ENCODE results near the gene CGNL1. TPM values are rescaled to one million over a fixed set of nuclear protein-coding genes. Genes with fewer than 3 reads are reported as not detected.

The CGNL1 gene
- total RNA-seq, 4 donors from 2014 or later: 9.6 to 21.3 (median 13.1) TPM

DNA sequence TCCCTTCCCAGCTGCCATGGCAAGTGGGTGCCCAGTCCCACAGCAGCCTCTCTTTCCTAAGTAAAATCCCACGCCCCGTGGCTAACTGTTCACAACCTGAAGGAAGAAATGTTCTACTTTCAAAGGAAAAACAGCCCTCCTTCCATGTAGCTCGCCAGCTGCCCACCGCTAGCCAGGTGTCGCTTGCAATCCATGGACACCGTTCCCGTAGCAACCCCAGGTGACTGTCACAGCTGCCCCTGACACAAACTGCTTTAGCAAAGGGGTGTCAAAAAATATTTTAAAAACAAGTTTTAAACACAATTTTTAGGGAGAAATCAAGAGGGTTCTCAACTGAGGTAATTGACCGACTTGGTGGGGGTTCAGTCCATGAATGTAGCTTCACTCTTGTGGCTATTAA is 21.0 kb upstream of the CGNL1 start:
- Histone ChIP-seq H3K4me1 (no peaks in the 10 kb centered on the region), H3K27ac (replicated peaks in 1 of 4) (no peak overlapping the region), H3K36me3 (no peaks in the 10 kb centered on the region), H3K4me3 (no peak overlapping the region), H3K27me3 (no peaks in the 10 kb centered on the region), H3K9me3 (no peaks in the 10 kb centered on the region)
- intact Hi-C loops (cut with DNase I): no loop called here
- WGBS: 96% methylated on average over 8 of the region's 8 CpGs
- TF ChIP-seq EP300 (IDR thresholded peaks at IDR 0.05) (no peak), POLR2A (IDR thresholded peaks at IDR 0.05; ENCODE audit: low read depth) (no peak), POLR2AphosphoS5 (IDR thresholded peaks at IDR 0.05) (no peak)
- TF ChIP-seq, protein P1, sequence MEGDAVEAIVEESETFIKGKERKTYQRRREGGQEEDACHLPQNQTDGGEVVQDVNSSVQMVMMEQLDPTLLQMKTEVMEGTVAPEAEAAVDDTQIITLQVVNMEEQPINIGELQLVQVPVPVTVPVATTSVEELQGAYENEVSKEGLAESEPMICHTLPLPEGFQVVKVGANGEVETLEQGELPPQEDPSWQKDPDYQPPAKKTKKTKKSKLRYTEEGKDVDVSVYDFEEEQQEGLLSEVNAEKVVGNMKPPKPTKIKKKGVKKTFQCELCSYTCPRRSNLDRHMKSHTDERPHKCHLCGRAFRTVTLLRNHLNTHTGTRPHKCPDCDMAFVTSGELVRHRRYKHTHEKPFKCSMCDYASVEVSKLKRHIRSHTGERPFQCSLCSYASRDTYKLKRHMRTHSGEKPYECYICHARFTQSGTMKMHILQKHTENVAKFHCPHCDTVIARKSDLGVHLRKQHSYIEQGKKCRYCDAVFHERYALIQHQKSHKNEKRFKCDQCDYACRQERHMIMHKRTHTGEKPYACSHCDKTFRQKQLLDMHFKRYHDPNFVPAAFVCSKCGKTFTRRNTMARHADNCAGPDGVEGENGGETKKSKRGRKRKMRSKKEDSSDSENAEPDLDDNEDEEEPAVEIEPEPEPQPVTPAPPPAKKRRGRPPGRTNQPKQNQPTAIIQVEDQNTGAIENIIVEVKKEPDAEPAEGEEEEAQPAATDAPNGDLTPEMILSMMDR (IDR thresholded peaks at IDR 0.05): no peak
- no peak for DNase-seq (ENCODE audit: extremely low spot score)

DNA sequence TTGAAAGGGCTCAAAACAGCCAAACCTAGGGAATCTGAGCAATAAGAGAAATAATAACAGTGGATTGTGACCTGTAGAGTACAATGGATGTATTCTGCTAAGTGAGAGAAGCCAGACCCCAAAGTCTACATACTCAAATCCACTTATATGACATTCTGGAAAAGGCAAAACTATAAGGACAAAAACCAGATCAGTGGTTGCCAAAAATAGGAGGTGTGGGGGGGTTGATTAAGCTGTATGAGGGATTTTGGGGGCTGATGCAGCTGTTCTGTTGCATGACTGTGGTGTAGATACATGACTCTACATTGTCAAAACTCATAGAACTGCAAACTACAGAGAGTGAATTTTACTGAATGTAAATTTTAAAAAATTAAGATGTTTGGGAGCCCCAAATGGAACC is 20.1 kb upstream of the CGNL1 start:
- Histone ChIP-seq H3K4me1 (no peaks in the 10 kb centered on the region), H3K9me3 (no peaks in the 10 kb centered on the region), H3K36me3 (no peaks in the 10 kb centered on the region), H3K27me3 (no peaks in the 10 kb centered on the region), H3K4me3 (no peak overlapping the region), H3K27ac (replicated peaks in 1 of 4) (no peak overlapping the region)
- no peak for TF ChIP-seq POLR2AphosphoS5 (IDR thresholded peaks at IDR 0.05)
- no peak for TF ChIP-seq EP300 (IDR thresholded peaks at IDR 0.05)
- no peak for TF ChIP-seq POLR2A (IDR thresholded peaks at IDR 0.05; ENCODE audit: low read depth)
- TF ChIP-seq, protein P1 (IDR thresholded peaks at IDR 0.05): no peak
- DNase-seq (ENCODE audit: extremely low spot score): no peak
- intact Hi-C loops (cut with DNase I): no loop called here

DNA sequence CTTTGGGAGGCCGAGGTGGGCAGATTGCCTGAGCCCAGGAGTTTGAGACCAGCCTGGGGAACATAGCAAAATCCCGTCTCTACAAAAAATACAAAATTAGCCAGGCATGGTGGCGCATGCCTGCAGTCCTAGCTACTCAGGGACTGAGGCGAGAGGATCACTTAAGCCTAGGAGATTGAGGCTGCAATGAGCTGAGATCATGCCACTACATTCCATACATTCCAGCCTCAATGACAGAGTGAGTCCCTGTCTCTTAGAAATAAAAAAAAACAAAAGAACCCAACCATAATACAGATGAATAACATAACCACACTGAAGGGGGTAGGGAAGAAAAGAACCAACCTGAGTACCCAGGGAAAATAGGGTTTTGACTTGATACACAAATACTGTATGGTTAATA is 19.7 kb upstream of the CGNL1 start:
- 81% methylated on average over 4 of the region's 4 CpGs for WGBS
- Histone ChIP-seq H3K9me3 (no peaks in the 10 kb centered on the region), H3K36me3 (no peaks in the 10 kb centered on the region), H3K4me1 (no peaks in the 10 kb centered on the region), H3K27me3 (no peaks in the 10 kb centered on the region), H3K27ac (replicated peaks in 1 of 4) (no peak overlapping the region), H3K4me3 (no peak overlapping the region)
- intact Hi-C loops (cut with DNase I): no loop called here
- DNase-seq (ENCODE audit: extremely low spot score): no peak
- TF ChIP-seq EP300 (IDR thresholded peaks at IDR 0.05): no peak
- TF ChIP-seq, protein P1 (IDR thresholded peaks at IDR 0.05): no peak
- TF ChIP-seq POLR2A (IDR thresholded peaks at IDR 0.05; ENCODE audit: low read depth): no peak
- no peak for TF ChIP-seq POLR2AphosphoS5 (IDR thresholded peaks at IDR 0.05)

DNA sequence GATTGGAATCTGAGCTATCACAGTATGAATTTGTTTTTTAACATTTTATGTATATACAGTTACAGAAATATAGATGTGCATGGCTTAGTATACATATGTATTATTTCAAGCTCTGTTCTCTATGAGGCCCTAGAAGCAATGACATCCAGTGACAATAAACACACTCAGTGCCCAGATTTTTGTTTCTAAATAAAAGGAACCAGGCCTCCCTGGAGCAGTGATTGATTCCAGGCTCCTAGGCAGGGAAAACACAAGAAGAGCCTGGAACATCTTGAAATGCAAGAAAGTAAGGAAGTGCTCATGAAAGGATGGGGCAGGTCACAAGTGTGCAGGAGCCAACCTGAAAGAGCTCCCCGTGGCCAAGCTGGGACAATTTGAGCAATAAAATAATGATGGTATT is 18.5 kb upstream of the CGNL1 start:
- no peak overlapping the region for H3K27ac ChIP-seq (replicated peaks in 1 of 4)
- WGBS: 81% methylated on average over 1 of the region's 1 CpG
- TF ChIP-seq EP300 (IDR thresholded peaks at IDR 0.05) (no peak), POLR2AphosphoS5 (IDR thresholded peaks at IDR 0.05) (no peak), POLR2A (IDR thresholded peaks at IDR 0.05; ENCODE audit: low read depth) (no peak)
- TF ChIP-seq, protein P1 (IDR thresholded peaks at IDR 0.05): no peak
- no peaks in the 10 kb centered on the region for H3K9me3 ChIP-seq
- H3K4me1 ChIP-seq: no peaks in the 10 kb centered on the region
- DNase-seq (ENCODE audit: extremely low spot score): no peak
- intact Hi-C loops (cut with DNase I): no loop called here
- H3K27me3 ChIP-seq: no peaks in the 10 kb centered on the region
- no peaks in the 10 kb centered on the region for H3K36me3 ChIP-seq
- H3K4me3 ChIP-seq: no peak overlapping the region

DNA sequence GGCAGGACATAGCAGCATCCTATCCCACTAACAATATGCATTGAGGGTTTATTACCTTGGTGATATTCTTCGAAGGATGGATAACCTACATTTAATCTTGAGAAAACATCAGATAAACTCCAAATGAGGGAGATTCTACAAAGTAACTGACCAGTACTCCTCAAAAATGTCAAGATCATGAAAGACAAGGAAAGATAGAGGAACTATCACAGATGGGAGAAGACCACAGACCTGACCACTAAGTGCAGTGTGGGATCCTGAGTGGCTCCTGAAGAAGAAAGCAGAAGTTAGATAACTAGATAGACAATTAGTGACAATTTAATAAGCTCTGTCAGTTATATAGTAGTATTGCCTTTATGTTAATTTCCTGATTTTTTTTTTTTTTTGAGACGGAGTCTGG is 17.7 kb upstream of the CGNL1 start:
- TF ChIP-seq POLR2A (IDR thresholded peaks at IDR 0.05; ENCODE audit: low read depth) (no peak), POLR2AphosphoS5 (IDR thresholded peaks at IDR 0.05) (no peak), EP300 (IDR thresholded peaks at IDR 0.05) (no peak)
- TF ChIP-seq, protein P1 (IDR thresholded peaks at IDR 0.05): no peak
- Histone ChIP-seq H3K27ac (replicated peaks in 1 of 4) (no peak overlapping the region), H3K9me3 (no peaks in the 10 kb centered on the region), H3K36me3 (no peaks in the 10 kb centered on the region), H3K27me3 (no peaks in the 10 kb centered on the region), H3K4me3 (no peak overlapping the region), H3K4me1 (no peaks in the 10 kb centered on the region)
- no peak for DNase-seq (ENCODE audit: extremely low spot score)
- 82% methylated on average over 2 of the region's 2 CpGs for WGBS
- intact Hi-C loops (cut with DNase I): no loop called here

Measured in esophagus muscularis mucosa (tissue), 4 donors.